Testis (tissue), 2 donors: Measurements from ENCODE around the gene PDGFD.

ENCODE experiments used
- POLR2A ChIP-seq: fragments of 450-650 bp; IDR thresholded peaks from one replicate; pipeline ENCODE4 v1.6.1; 2017; ENCODE audit warnings: antibody characterized with exemption, mild to moderate bottlenecking, moderate library complexity
- TF ChIP-seq, protein P1 (sequence below), 3 experiments: fragments of 450-650 bp in 2 of 3; fragments of 200-600 bp in 1 of 3; sonication (generic) in 1 of 3; IDR thresholded peaks; one replicate each; pipeline ENCODE4 v1.5.1; 2016 to 2019; ENCODE audit warnings: antibody characterized with exemption in 3 of 3, mild to moderate bottlenecking in 2 of 3, moderate library complexity in 1 of 3

DNA sequence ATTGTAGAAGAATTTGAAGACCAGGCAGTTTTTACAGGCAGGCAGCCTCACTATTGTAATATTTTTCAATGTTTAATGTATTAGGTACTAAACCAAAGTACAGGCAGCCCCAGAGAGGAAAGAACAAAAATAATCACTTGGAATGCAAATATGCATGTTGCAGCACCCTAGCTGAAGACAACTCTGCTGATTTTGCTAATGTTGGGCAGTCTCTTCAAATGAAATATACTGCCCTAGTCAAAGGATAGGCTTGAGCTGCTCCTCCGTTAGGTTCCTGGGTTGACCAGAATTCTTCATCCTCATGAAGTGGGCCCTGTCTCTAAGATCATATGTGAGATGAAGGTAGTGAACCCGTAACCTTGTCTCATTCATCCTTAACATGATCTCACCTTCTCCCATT lies 280.7 kb downstream of the PDGFD start:
- TF ChIP-seq, protein P1, sequence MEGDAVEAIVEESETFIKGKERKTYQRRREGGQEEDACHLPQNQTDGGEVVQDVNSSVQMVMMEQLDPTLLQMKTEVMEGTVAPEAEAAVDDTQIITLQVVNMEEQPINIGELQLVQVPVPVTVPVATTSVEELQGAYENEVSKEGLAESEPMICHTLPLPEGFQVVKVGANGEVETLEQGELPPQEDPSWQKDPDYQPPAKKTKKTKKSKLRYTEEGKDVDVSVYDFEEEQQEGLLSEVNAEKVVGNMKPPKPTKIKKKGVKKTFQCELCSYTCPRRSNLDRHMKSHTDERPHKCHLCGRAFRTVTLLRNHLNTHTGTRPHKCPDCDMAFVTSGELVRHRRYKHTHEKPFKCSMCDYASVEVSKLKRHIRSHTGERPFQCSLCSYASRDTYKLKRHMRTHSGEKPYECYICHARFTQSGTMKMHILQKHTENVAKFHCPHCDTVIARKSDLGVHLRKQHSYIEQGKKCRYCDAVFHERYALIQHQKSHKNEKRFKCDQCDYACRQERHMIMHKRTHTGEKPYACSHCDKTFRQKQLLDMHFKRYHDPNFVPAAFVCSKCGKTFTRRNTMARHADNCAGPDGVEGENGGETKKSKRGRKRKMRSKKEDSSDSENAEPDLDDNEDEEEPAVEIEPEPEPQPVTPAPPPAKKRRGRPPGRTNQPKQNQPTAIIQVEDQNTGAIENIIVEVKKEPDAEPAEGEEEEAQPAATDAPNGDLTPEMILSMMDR (IDR thresholded peaks at IDR 0.05) = no peak
- TF ChIP-seq POLR2A = no peak
